ENCODE data around the gene MYO1G. TPM values are rescaled to one million over a fixed set of nuclear protein-coding genes. Genes with fewer than 3 reads are reported as not detected.

The MYO1G gene
- total and polyA plus RNA-seq, 9 of the 15 experiments (the other 6 are each of a cell fraction or from before 2014, with no cell fraction given) = 0.03 to 0.62 (median 0.13) TPM; not detected in 1

GRCh38 chr7:44959433-44959951 is 19.3 kb downstream of the MYO1G start (continued):
- TF ChIP-seq, protein P1, sequence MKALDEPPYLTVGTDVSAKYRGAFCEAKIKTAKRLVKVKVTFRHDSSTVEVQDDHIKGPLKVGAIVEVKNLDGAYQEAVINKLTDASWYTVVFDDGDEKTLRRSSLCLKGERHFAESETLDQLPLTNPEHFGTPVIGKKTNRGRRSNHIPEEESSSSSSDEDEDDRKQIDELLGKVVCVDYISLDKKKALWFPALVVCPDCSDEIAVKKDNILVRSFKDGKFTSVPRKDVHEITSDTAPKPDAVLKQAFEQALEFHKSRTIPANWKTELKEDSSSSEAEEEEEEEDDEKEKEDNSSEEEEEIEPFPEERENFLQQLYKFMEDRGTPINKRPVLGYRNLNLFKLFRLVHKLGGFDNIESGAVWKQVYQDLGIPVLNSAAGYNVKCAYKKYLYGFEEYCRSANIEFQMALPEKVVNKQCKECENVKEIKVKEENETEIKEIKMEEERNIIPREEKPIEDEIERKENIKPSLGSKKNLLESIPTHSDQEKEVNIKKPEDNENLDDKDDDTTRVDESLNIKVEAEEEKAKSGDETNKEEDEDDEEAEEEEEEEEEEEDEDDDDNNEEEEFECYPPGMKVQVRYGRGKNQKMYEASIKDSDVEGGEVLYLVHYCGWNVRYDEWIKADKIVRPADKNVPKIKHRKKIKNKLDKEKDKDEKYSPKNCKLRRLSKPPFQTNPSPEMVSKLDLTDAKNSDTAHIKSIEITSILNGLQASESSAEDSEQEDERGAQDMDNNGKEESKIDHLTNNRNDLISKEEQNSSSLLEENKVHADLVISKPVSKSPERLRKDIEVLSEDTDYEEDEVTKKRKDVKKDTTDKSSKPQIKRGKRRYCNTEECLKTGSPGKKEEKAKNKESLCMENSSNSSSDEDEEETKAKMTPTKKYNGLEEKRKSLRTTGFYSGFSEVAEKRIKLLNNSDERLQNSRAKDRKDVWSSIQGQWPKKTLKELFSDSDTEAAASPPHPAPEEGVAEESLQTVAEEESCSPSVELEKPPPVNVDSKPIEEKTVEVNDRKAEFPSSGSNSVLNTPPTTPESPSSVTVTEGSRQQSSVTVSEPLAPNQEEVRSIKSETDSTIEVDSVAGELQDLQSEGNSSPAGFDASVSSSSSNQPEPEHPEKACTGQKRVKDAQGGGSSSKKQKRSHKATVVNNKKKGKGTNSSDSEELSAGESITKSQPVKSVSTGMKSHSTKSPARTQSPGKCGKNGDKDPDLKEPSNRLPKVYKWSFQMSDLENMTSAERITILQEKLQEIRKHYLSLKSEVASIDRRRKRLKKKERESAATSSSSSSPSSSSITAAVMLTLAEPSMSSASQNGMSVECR (CRISPR knock-in tag; IDR thresholded peaks at IDR 0.05) = no peak
- no peak for TF ChIP-seq ETV1 (tag; conservative IDR thresholded peaks at IDR 0.05; ENCODE audit: low read depth)
- no peak for TF ChIP-seq MTA2 (IDR thresholded peaks at IDR 0.05; ENCODE audit: low read depth)
- TF ChIP-seq TEAD1 (CRISPR knock-in tag; IDR thresholded peaks at IDR 0.05) = no peak
- no peak for TF ChIP-seq NFIX (CRISPR knock-in tag; IDR thresholded peaks at IDR 0.05; ENCODE audit: low read depth)
- TF ChIP-seq NFE2L1 (tag; IDR thresholded peaks at IDR 0.05; ENCODE audit: borderline replicate concordance, low read depth) = no peak
- TF ChIP-seq POLR2AphosphoS2 (IDR thresholded peaks at IDR 0.05; ENCODE audit: low read length) = no peak
- TF ChIP-seq SMAD3 (CRISPR knock-in tag; conservative IDR thresholded peaks at IDR 0.05) = no peak
- TF ChIP-seq POLR3A (IDR thresholded peaks at IDR 0.05; ENCODE audit: borderline replicate concordance, extremely low read depth, insufficient read depth, insufficient read length) = no peak
- no peak for TF ChIP-seq ZNF23 (CRISPR knock-in tag; IDR thresholded peaks at IDR 0.05)
- no peak for TF ChIP-seq CCAR2 (IDR thresholded peaks at IDR 0.05; ENCODE audit: low read depth, low read length)
- TF ChIP-seq TAF9B (IDR thresholded peaks at IDR 0.05; ENCODE audit: partially characterized antibody) = no peak
- TF ChIP-seq TFAP4 (CRISPR knock-in tag; IDR thresholded peaks at IDR 0.05; ENCODE audit: borderline replicate concordance) = 0 out of 2 replicates have a peak, but pooled peaks have one; percentile 40
- no peak for TF ChIP-seq HNRNPK (IDR thresholded peaks at IDR 0.05; ENCODE audit: low read depth, low read length, poor library complexity, severe bottlenecking)
- TF ChIP-seq PCBP1 (IDR thresholded peaks at IDR 0.05; ENCODE audit: low read depth, low read length, poor library complexity, severe bottlenecking) = no peak
